Hypothalamus (tissue), 51 donors: ENCODE measurements around the gene ARRDC5.
"Not testable (repeated sequence)": the region's sequence is repeated elsewhere in the genome, so short reads cannot be mapped to it uniquely, and the experiment has no call there.

Experiments used
- DNase-seq, 51 donors: peaks; one replicate each; lab custom pipeline; 2025; lab: John Stamatoyannopoulos, UW

Gene ARRDC5

GRCh38 chr19:4910594-4911281 lies 8.0 kb upstream of the ARRDC5 start:
- peak in 17 of 51 donors; percentile 7 to 47 (median 20) for DNase-seq

GRCh38 chr19:4909897-4910593 lies 7.3 kb upstream of the ARRDC5 start:
- peak; percentile 22 to 94 (median 83) for DNase-seq

GRCh38 chr19:4909156-4909896 lies 6.6 kb upstream of the ARRDC5 start, which contains the start of gene UHRF1:
TSS of gene UHRF1 (plus strand) at chr19:4909501. CDS start at chr19:4910886, 1,385 bp downstream.
- DNase-seq = no peak

- DNase-seq = no peak
Measured at GRCh38 chr19:4908781-4909155, 6.1 kb upstream of the ARRDC5 start.

DNA sequence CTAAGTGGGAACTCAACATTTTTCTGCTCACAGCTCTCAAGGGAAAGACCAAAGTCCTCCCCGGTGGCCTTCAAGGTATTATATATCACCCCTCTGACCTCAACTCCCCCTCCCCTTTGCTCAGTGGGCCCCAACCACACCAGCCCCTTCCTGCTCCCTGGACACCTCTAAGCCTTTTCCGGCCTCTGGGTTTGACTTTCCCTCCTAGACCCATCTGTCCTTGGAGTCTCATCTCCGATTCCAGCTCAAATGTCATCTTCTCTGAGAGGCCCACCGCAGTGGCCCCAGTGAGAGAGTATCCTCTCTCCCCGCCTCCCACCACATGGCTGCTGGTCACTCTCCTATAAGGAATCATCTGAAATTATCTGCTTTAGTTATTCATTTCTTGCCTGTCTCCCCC lies 5.7 kb upstream of the ARRDC5 start:
- DNase-seq = no peak

DNA sequence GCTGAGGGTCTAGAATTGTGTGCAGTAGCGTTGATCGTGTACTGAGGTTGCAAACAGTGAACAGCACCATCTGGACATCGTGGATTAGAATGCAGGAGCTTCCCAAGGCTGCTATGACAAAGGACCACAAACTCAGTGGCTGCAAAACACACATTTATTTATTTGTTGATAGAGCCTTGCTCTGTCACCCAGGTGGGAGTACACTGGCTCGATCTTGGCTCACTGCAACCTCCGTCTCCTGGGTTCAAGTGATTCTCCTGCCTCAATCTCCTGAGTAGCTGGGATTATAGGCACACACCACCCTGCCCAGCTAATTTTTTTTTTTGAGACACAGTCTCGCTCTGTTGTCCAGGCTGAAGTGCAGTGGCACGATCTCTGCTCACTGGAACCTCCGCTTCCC lies 4.3 kb upstream of the ARRDC5 start:
- DNase-seq = no peak

DNA sequence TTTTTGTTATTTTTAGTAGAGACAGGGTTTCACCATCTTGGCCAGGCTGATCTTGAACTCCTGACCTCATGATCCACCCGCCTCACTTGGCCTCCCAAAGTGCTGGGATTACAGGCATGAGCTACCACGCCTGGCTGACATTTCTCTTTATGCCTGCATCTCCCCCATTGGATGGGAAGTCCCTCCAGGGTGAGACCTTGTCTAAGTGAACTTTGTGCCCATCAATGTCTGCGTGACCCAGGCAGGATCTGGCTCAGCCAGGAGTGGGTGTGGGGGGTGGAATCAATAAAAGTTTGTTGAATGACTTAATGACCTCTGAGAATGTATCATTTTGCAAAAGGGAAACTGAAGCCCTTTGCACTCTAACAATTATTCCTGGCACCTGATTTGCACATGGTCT lies 1.8 kb upstream of the ARRDC5 start:
- no peak for DNase-seq

DNA sequence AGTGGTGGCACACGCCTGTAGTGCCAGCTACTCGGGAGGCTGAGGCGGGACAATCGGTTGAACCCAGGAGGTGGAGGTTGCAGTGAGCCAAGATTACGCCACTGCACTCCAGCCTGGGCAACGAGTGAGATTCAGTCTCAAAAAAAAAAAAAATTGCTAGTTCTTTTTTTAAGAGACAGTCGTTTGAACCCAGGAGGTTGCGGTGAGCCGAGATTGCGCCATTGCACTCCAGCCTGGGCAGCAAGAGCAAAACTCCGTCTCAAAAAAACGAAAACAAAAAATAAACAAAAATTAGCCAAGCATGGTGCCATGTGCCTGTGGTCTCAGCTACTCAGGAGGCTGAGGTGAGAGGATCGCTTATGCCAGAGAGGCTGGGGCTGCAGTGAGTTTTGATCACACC lies 1.8 kb downstream of the ARRDC5 start:
- not testable (repeated sequence) for DNase-seq

DNA sequence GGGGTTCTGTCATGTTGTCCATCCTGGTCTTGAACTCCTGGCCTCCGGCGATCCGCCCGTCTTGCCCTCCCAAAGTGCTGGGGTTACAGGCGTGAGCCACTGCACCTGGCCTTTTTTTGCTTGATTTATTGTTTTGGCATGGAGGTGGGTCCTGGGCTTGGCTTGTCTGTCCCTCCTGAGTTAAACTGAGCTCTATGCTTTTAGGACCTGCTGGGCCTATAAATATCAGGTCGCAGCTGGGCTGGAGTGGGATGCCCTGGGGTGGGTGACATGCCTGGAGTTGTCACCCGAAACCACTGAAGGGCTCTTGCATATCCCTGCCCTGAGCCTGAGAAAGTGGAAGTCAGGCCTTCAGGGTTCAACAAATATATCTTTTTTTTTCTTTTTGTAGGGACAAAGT lies 5.5 kb downstream of the ARRDC5 start:
- no peak for DNase-seq

DNA sequence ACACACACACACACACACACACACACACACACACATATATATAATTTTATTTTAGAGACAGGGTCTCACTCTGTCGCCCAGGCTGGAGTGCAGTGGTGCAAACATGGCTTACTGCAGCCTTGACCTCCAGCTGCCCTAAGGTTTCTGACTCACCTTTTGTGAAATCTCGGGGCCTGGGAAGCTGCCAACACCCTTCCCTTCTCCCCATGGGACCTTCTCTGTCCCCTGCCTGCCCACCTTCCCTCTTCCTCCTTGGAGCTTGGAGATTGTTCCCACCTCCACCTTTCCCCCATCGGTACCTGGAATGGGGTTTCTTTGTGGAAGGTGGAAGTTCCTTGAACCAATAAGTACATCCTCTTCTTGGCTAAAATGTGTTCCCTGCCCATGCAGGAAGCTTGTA lies 6.3 kb downstream of the ARRDC5 start:
- no peak for DNase-seq

DNA sequence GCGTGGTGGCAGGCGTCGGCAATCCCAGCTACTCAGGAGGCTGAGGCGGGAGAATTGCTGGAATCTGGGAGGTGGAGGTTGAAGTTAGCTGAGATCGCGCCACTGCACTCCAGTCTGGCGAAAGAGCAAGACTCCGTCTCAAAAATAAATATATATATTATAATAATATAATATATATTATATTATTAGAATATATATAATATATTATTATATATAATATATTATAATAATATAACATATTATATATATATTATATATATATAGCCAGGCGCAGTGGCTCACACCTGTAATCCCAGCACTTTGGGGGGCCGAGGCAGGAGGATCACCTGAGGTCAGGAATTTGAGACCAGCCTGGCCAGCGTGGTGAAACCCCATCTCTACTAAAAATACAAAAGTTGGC lies 9.7 kb downstream of the ARRDC5 start:
- not testable (repeated sequence) for DNase-seq

GRCh38 chr19:4891066-4891465 lies 11.6 kb downstream of the ARRDC5 start:
- no peak for DNase-seq

DNA sequence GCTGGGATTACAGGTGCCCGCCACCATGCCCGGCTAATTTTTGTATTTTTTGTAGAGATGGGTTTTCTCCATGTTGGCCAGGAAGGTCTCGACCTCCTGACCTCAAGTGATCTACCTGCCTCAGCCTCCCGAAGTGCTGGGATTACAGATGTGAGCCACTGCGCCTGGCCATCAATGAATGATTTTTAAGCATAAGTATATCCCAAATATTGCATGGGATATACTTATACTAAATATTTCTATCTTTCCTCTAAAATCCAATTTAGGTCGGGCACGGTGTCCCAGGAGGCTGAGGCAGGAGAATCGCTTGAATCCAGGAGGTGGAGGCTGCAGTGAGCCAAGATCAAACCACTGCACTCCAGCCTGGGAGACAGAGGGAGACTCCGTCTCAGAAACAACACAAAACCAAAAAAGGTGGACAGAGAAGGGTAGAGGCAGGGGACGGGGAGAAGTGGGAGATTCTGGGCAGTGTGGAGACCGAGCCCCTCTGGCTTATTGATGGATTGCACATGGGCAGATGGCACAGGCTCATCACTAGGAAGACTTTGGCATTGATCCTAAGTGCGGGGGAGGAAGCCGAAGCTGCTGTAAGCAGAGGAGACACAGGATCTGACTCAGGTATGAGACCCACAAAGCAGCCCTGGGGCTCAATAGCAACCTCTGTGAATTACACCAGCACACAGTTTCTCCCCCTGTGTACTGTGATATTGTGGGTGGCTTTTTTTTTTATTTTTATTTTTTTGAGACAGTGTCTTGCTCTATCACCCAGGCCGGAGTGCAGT lies 13.5 kb downstream of the ARRDC5 start:
- peak in 1 of 51 donors; percentile 5 for DNase-seq

- not testable (repeated sequence) for DNase-seq
Measured at GRCh38 chr19:4887803-4888202, 14.9 kb downstream of the ARRDC5 start.

DNA sequence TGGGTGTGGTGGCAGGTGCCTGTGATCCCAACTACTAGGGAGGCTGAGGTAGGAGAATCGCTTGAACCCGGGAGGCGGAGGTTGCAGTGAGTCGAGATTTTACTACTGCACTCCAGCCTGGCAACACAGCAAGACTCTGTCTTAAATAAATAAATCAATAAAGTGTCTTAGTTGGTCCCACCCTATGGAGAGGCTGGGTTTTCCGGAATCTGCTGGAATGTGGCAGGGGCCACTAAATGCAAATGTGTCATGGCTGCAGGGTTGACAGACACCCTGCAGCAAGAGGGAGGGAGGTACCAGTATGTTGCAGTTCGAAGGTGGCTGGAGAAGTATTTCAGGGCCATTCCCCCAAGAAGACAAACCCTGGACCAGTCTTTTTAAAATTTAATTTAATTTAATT lies 17.7 kb downstream of the ARRDC5 start:
- not testable (repeated sequence) for DNase-seq

DNA sequence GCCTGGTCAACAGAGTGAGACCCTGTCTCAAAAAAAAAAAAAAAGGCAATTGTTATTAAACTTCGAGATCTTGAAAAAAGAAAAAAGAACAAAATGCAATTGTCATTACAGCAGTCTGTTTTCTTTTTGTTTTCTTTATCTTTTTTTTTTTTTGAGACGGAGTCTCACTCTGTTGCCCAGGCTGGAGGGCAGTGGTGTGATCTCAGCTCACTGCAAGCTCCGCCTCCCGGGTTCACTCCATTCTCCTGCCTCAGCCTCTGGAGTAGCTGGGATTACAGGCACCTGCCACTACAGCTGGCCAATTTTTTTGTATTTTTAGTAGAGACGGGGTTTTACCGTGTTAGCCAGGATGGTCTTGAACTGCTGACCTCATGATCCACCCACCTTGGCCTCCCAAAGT lies 19.8 kb downstream of the ARRDC5 start:
- DNase-seq = not testable (repeated sequence)

- DNase-seq = peak in 1 of 51 donors; percentile 34
Measured at GRCh38 chr19:4879041-4879440, 23.7 kb downstream of the ARRDC5 start.

DNA sequence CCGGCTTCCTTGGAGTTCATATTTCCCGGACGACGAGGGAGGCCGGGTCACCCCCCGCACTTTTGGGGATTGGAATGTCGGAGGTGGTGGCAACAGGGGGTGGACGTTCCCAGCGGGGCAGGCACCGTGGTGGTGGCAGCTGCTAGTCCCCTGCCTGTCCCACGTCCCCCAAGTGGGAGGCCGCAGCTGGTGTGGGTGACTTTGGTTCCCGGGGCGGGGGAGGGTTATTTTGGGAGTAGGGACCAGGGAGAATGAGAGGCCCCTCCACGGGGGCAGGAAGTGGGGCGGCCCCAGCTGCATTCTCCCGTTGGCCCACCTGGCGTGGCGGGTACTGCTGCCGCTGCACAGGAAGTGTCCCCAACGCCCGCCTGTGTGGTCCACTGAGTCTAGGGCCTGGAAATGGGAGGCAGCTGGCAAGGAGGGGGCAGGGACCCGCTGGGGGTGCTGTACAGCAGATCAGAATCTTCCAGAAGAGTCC lies 24.2 kb downstream of the ARRDC5 start:
- DNase-seq = peak in 28 of 51 donors; percentile 47 to 94 (median 70)

GRCh38 chr19:4877753-4878490 lies 24.8 kb downstream of the ARRDC5 start:
- peak; percentile 39 to 96 (median 87) for DNase-seq

DNA sequence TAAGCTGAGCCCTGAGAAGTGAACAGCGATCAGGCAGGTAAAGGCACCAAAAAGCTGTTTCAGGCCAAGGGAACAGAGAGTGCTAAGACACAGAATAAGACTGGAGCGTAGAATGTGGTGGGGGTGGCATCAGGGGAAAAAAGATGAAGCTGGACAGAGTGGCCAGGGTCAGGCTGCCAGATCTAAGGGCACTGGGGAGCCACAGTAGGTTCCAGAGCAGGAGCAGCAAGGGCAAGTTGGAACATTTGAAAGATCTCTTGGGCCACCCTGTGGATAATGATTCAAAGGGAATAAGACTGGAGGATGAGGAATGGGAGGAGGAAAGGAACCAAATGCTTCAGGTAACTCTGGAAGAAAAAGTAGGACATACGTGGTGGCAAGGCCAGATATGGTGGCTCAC lies 28.8 kb downstream of the ARRDC5 start:
- no peak for DNase-seq
